ENCODE measurements around the gene ZNF783.

Gene ZNF783

DNA sequence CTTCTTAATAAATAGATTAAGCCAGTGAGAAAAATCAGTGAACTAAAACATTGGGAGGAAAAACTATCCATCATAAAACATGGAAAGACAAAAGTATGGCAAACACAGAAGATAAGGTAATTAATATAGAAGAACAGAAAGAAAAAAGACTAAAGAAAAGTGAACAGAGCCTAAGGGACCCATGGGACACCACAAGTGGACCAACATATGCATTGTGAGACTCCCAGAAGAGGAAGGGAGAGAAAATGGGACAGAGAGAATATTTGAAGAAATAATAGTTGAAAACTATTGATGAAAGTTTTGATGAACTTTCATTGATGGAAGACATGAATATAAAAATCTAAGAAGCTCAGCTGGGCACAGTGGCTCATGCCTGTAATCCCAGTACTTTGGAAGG lies 71.3 kb downstream of the ZNF783 start:
- TF ChIP-seq, protein P1, sequence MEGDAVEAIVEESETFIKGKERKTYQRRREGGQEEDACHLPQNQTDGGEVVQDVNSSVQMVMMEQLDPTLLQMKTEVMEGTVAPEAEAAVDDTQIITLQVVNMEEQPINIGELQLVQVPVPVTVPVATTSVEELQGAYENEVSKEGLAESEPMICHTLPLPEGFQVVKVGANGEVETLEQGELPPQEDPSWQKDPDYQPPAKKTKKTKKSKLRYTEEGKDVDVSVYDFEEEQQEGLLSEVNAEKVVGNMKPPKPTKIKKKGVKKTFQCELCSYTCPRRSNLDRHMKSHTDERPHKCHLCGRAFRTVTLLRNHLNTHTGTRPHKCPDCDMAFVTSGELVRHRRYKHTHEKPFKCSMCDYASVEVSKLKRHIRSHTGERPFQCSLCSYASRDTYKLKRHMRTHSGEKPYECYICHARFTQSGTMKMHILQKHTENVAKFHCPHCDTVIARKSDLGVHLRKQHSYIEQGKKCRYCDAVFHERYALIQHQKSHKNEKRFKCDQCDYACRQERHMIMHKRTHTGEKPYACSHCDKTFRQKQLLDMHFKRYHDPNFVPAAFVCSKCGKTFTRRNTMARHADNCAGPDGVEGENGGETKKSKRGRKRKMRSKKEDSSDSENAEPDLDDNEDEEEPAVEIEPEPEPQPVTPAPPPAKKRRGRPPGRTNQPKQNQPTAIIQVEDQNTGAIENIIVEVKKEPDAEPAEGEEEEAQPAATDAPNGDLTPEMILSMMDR (IDR thresholded peaks at IDR 0.05; ENCODE audit: low read depth, low read length): no peak
- no peak for TF ChIP-seq EZH2phosphoT487 (IDR thresholded peaks at IDR 0.05; ENCODE audit: low read depth)
- H3K36me3 ChIP-seq (replicated peaks; ENCODE audit: low read depth, low read length): no peaks in the 10 kb centered on the region
- H3K79me2 ChIP-seq (ENCODE audit: low read length): no peaks in the 10 kb centered on the region
- H3K27me3 ChIP-seq (ENCODE audit: low read depth, low read length): no peaks in the 10 kb centered on the region
- no peak overlapping the region for H2AFZ ChIP-seq (ENCODE audit: low read depth, low read length)
- H3K4me1 ChIP-seq (ENCODE audit: low read length): no peaks in the 10 kb centered on the region
- H3K4me2 ChIP-seq (ENCODE audit: low read length): no peak overlapping the region
- H4K20me1 ChIP-seq (ENCODE audit: insufficient read depth, low read length): no peaks in the 10 kb centered on the region
- H3K27ac ChIP-seq (ENCODE audit: low read length): no peak overlapping the region
- H3K9me3 ChIP-seq (ENCODE audit: insufficient read depth, low read length): no peaks in the 10 kb centered on the region
- H3K4me3 ChIP-seq (ENCODE audit: low read length): no peak overlapping the region
- no peak overlapping the region for H3K9ac ChIP-seq (ENCODE audit: low read length)

- H3K9me3 ChIP-seq (ENCODE audit: insufficient read depth, low read length): no peaks in the 10 kb centered on the region
- no peak overlapping the region for H3K4me3 ChIP-seq (ENCODE audit: low read length)
- H3K9ac ChIP-seq (ENCODE audit: low read length): no peak overlapping the region
- H3K79me2 ChIP-seq (ENCODE audit: low read length): no peaks in the 10 kb centered on the region
- no peak overlapping the region for H3K27ac ChIP-seq (ENCODE audit: low read length)
- no peak overlapping the region for H2AFZ ChIP-seq (ENCODE audit: low read depth, low read length)
- TF ChIP-seq EZH2phosphoT487 (IDR thresholded peaks at IDR 0.05; ENCODE audit: low read depth): no peak
- TF ChIP-seq, protein P1 (IDR thresholded peaks at IDR 0.05; ENCODE audit: low read depth, low read length): peak; percentile 35
- no peaks in the 10 kb centered on the region for H3K27me3 ChIP-seq (ENCODE audit: low read depth, low read length)
- H3K4me2 ChIP-seq (ENCODE audit: low read length): no peak overlapping the region
- H3K36me3 ChIP-seq (replicated peaks; ENCODE audit: low read depth, low read length): no peaks in the 10 kb centered on the region
- no peaks in the 10 kb centered on the region for H4K20me1 ChIP-seq (ENCODE audit: insufficient read depth, low read length)
- H3K4me1 ChIP-seq (ENCODE audit: low read length): no peaks in the 10 kb centered on the region
These were observed 72.2 kb downstream of the ZNF783 start for GRCh38 chr7:149334219-149334618.

All from OCI-LY3 (cell line).